ENCODE results near the gene NPAS3.

The NPAS3 gene

DNA sequence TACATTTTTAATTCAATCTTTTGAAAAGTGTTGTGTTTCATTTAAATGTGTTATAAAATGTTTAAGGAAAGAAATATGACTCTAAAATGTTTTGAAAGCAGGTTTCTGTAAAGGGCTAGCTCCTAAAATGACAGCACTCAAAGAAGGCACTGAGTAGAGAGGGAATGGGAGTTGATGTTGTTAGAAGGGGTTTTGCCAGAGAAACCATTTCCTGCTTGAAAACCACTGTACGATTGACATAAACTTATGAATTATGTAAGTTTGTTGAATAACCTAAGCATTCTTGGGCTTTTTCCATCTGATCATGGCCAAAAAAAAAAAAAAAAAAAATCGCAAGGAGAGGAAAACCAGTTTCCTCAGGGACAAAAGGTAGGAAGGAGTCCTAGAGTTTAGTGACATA lies 778.2 kb downstream of the NPAS3 start:
- no peak overlapping the region for H3K9ac ChIP-seq (ENCODE audit: low read length)
- H3K4me2 ChIP-seq (ENCODE audit: low read length): no peak overlapping the region
- no peaks in the 10 kb centered on the region for H3K36me3 ChIP-seq (replicated peaks; ENCODE audit: low read depth, low read length)
- no peaks in the 10 kb centered on the region for H3K4me1 ChIP-seq (ENCODE audit: low read length)
- no peak overlapping the region for H3K27ac ChIP-seq (ENCODE audit: low read length)
- TF ChIP-seq EZH2phosphoT487 (IDR thresholded peaks at IDR 0.05; ENCODE audit: low read depth): no peak
- TF ChIP-seq, protein P1, sequence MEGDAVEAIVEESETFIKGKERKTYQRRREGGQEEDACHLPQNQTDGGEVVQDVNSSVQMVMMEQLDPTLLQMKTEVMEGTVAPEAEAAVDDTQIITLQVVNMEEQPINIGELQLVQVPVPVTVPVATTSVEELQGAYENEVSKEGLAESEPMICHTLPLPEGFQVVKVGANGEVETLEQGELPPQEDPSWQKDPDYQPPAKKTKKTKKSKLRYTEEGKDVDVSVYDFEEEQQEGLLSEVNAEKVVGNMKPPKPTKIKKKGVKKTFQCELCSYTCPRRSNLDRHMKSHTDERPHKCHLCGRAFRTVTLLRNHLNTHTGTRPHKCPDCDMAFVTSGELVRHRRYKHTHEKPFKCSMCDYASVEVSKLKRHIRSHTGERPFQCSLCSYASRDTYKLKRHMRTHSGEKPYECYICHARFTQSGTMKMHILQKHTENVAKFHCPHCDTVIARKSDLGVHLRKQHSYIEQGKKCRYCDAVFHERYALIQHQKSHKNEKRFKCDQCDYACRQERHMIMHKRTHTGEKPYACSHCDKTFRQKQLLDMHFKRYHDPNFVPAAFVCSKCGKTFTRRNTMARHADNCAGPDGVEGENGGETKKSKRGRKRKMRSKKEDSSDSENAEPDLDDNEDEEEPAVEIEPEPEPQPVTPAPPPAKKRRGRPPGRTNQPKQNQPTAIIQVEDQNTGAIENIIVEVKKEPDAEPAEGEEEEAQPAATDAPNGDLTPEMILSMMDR (IDR thresholded peaks at IDR 0.05; ENCODE audit: low read depth, low read length): no peak
- H3K27me3 ChIP-seq (ENCODE audit: low read depth, low read length): peaks cover 11% of the 10 kb centered on the region
- H3K79me2 ChIP-seq (ENCODE audit: low read length): no peaks in the 10 kb centered on the region
- no peaks in the 10 kb centered on the region for H4K20me1 ChIP-seq (ENCODE audit: insufficient read depth, low read length)
- no peaks in the 10 kb centered on the region for H3K9me3 ChIP-seq (ENCODE audit: insufficient read depth, low read length)
- no peak overlapping the region for H3K4me3 ChIP-seq (ENCODE audit: low read length)
- no peak overlapping the region for H2AFZ ChIP-seq (ENCODE audit: low read depth, low read length)

DNA sequence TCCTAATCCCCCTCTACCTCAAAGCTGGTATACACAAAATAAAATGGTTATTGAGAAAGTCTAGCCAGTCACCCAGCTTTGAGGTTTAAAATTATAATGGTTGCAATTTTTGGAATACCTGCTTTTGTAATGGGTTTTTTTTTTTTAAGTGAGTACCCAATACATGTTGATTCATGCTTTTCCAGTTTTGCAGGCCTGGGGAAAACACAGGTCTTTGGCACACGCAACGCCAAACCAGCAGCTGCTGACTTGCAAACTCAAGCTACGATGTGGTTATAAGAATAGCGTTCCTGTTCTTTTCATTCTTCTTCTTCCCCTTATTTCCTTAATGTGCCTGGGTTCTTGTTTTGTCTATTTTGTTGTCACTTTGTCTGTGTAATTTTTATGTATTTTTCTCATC lies 779.2 kb downstream of the NPAS3 start:
- Histone ChIP-seq H3K9me3 (ENCODE audit: insufficient read depth, low read length) (no peaks in the 10 kb centered on the region), H3K27me3 (ENCODE audit: low read depth, low read length) (peaks cover 9% of the 10 kb centered on the region; the same call in 1 of the 2 replicates), H4K20me1 (ENCODE audit: insufficient read depth, low read length) (no peaks in the 10 kb centered on the region), H3K79me2 (ENCODE audit: low read length) (no peaks in the 10 kb centered on the region), H3K27ac (ENCODE audit: low read length) (no peak overlapping the region), H3K36me3 (replicated peaks; ENCODE audit: low read depth, low read length) (no peaks in the 10 kb centered on the region), H3K4me3 (ENCODE audit: low read length) (no peak overlapping the region), H3K4me2 (ENCODE audit: low read length) (no peak overlapping the region), H3K4me1 (ENCODE audit: low read length) (no peaks in the 10 kb centered on the region), H3K9ac (ENCODE audit: low read length) (no peak overlapping the region), H2AFZ (ENCODE audit: low read depth, low read length) (no peak overlapping the region)
- TF ChIP-seq, protein P1 (IDR thresholded peaks at IDR 0.05; ENCODE audit: low read depth, low read length): no peak
- no peak for TF ChIP-seq EZH2phosphoT487 (IDR thresholded peaks at IDR 0.05; ENCODE audit: low read depth)

DNA sequence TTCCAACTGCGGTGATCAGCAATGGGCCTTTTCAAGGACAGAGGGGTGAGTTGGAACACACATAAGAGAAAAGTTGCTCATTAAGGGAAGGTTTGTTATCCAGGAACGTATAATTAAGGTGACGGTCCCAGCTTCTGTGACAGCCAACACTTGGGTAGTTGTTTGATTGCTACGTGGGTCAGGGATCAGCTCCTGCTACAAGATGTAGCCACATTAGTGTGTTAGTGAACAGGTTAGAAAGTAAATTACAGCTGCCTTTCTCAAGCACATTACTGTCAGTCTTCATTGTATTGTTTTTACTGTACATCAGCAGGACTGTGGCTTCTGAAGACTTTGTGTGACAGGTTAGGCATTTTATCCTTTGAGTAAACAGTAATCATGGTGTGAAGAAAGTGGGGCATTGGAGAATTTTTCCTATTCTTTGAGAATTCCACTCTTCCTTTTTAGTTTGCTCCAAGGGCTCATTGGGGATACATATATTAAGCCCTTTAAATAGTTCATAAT lies 781.7 kb downstream of the NPAS3 start:
- no peak overlapping the region for H3K27ac ChIP-seq (ENCODE audit: low read length)
- no peak overlapping the region for H3K4me3 ChIP-seq (ENCODE audit: low read length)

DNA sequence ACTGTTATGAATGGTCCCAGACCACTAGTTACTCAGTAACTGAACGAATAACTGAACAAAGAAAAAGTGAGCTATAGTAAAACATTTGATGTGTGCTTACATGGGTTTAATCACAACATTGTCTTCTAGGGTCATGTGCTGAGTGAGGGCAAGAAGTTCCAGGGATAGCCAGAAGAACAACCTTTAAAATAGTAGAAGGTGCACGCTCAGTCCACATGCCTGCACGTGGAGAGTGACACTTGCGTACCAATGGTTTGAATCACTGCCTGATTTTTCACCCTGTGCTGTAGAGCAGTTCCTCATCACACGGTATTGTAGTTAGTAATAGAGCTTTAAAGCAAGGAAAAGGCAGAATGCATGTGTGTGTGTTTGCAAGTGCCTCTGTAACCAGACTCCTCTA lies 788.0 kb downstream of the NPAS3 start:
- Histone ChIP-seq H3K9ac (ENCODE audit: low read length) (no peak overlapping the region), H3K9me3 (ENCODE audit: insufficient read depth, low read length) (no peaks in the 10 kb centered on the region), H3K4me2 (ENCODE audit: low read length) (no peak overlapping the region), H3K36me3 (replicated peaks; ENCODE audit: low read depth, low read length) (no peaks in the 10 kb centered on the region), H2AFZ (ENCODE audit: low read depth, low read length) (no peak overlapping the region), H4K20me1 (ENCODE audit: insufficient read depth, low read length) (no peaks in the 10 kb centered on the region), H3K27ac (ENCODE audit: low read length) (no peak overlapping the region), H3K79me2 (ENCODE audit: low read length) (no peaks in the 10 kb centered on the region), H3K27me3 (ENCODE audit: low read depth, low read length) (peaks cover 14% of the 10 kb centered on the region), H3K4me1 (ENCODE audit: low read length) (no peaks in the 10 kb centered on the region), H3K4me3 (ENCODE audit: low read length) (no peak overlapping the region)
- TF ChIP-seq, protein P1 (IDR thresholded peaks at IDR 0.05; ENCODE audit: low read depth, low read length): no peak
- TF ChIP-seq EZH2phosphoT487 (IDR thresholded peaks at IDR 0.05; ENCODE audit: low read depth): no peak

More for the DNA sequence above, 781.7 kb downstream of the NPAS3 start:
- Histone ChIP-seq H3K4me1 (ENCODE audit: low read length) (no peaks in the 10 kb centered on the region), H2AFZ (ENCODE audit: low read depth, low read length) (no peak overlapping the region), H3K9me3 (ENCODE audit: insufficient read depth, low read length) (no peaks in the 10 kb centered on the region), H3K79me2 (ENCODE audit: low read length) (no peaks in the 10 kb centered on the region), H3K4me2 (ENCODE audit: low read length) (no peak overlapping the region), H3K9ac (ENCODE audit: low read length) (no peak overlapping the region), H4K20me1 (ENCODE audit: insufficient read depth, low read length) (no peaks in the 10 kb centered on the region), H3K36me3 (replicated peaks; ENCODE audit: low read depth, low read length) (no peaks in the 10 kb centered on the region), H3K27me3 (ENCODE audit: low read depth, low read length) (peaks cover 9% of the 10 kb centered on the region; the same call in 1 of the 2 replicates)
- TF ChIP-seq EZH2phosphoT487 (IDR thresholded peaks at IDR 0.05; ENCODE audit: low read depth): no peak
- TF ChIP-seq, protein P1 (IDR thresholded peaks at IDR 0.05; ENCODE audit: low read depth, low read length): no peak

Measured in OCI-LY3 (cell line).